Neuronal stem cell (in vitro differentiated cells): Measurements from ENCODE around the gene BACE2.

ENCODE experiments used
- DNase-seq: peaks from one replicate; pipeline ENCODE4 v3.0.0-alpha.2; 2013; ENCODE audit warnings: low spot score
- H2AFZ ChIP-seq: one replicate; pipeline ENCODE4 v1.6.1; 2013; ENCODE audit warnings: mild to moderate bottlenecking, low read length, inconsistent platforms
- H2AK5ac ChIP-seq: 2 replicates; pipeline ENCODE4 v1.6.1; 2013; ENCODE audit warnings: low read depth, mild to moderate bottlenecking, inconsistent platforms, low read length, moderate library complexity, mixed read lengths
- H2BK120ac ChIP-seq: 2 replicates; pipeline ENCODE4 v1.6.1; 2013; ENCODE audit warnings: low read depth, mild to moderate bottlenecking, inconsistent platforms, low read length, moderate library complexity, mixed read lengths
- H2BK12ac ChIP-seq: one replicate; pipeline ENCODE4 v1.6.1; 2013; ENCODE audit warnings: low read length, inconsistent platforms
- H2BK15ac ChIP-seq: 2 replicates; pipeline ENCODE4 v1.6.1; 2013; ENCODE audit warnings: mild to moderate bottlenecking, low read length, inconsistent platforms, mixed read lengths
- H2BK5ac ChIP-seq: one replicate; pipeline ENCODE4 v1.6.1; 2013; ENCODE audit warnings: inconsistent platforms, mild to moderate bottlenecking, low read length, moderate library complexity
- H3K14ac ChIP-seq: one replicate; pipeline ENCODE4 v1.6.1; 2013; ENCODE audit warnings: low read length, inconsistent platforms
- H3K18ac ChIP-seq: 2 replicates; pipeline ENCODE4 v1.6.1; 2013; ENCODE audit warnings: low read length, inconsistent platforms
- H3K23ac ChIP-seq: 2 replicates; pipeline ENCODE4 v1.6.1; 2013; ENCODE audit warnings: low read depth, mild to moderate bottlenecking, mixed read lengths, low read length, inconsistent platforms; ENCODE audit not compliant: poor library complexity
- H3K27ac ChIP-seq: replicated peaks from 3 replicates; pipeline ENCODE4 v1.5.1; 2013; ENCODE audit warnings: low read length, inconsistent platforms
- H3K27me3 ChIP-seq, 3 experiments: 2 replicates each; pipeline ENCODE4 v1.6.1; 2013; ENCODE audit warnings: low read length in 3 of 3, mild to moderate bottlenecking in 2 of 3, inconsistent platforms in 1 of 3, low read depth in 1 of 3, mixed read lengths in 1 of 3, moderate library complexity in 1 of 3; ENCODE audit not compliant: control insufficient read depth in 3 of 3, insufficient read depth in 3 of 3
- H3K36me3 ChIP-seq, 2 donors: replicated peaks in 1 of 2; 2 replicates each; pipeline ENCODE4 v1.6.1; 2013; ENCODE audit warnings: low read length in 2 of 2; ENCODE audit not compliant: control insufficient read depth in 2 of 2, insufficient read depth in 2 of 2
- H3K4ac ChIP-seq: 2 replicates; pipeline ENCODE4 v1.6.1; 2013; ENCODE audit warnings: inconsistent platforms, mild to moderate bottlenecking, low read length, moderate library complexity
- H3K4me1 ChIP-seq, 2 donors: 1 replicate in 1 of 2; 2 replicates in 1 of 2; pipeline ENCODE4 v1.6.1; 2013; ENCODE audit warnings: low read length in 2 of 2, low read depth in 1 of 2; ENCODE audit not compliant: control insufficient read depth in 2 of 2, insufficient read depth in 1 of 2
- H3K4me2 ChIP-seq: one replicate; pipeline ENCODE4 v1.6.1; 2013; ENCODE audit warnings: mild to moderate bottlenecking, low read length, inconsistent platforms; ENCODE audit not compliant: insufficient read depth, poor library complexity, severe bottlenecking
- H3K4me3 ChIP-seq, 2 donors: 2 replicates each; pipeline ENCODE4 v1.5.1; 2013; ENCODE audit warnings: low read length in 2 of 2, mild to moderate bottlenecking in 2 of 2, inconsistent platforms in 1 of 2, moderate library complexity in 1 of 2
- H3K79me1 ChIP-seq: one replicate; pipeline ENCODE4 v1.6.1; 2013; ENCODE audit warnings: low read depth, mild to moderate bottlenecking, inconsistent platforms, low read length, moderate library complexity
- H3K9ac ChIP-seq: one replicate; pipeline ENCODE4 v1.6.1; 2013; ENCODE audit warnings: mild to moderate bottlenecking, low read depth, low read length, inconsistent platforms; ENCODE audit not compliant: poor library complexity
- H3K9me3 ChIP-seq, 2 donors: replicated peaks in 1 of 2; 2 replicates each; pipeline versions ENCODE3 to v1.6.1; 2013; ENCODE audit warnings: low read length in 2 of 2, mild to moderate bottlenecking in 2 of 2, inconsistent platforms in 1 of 2, low read depth in 1 of 2, mixed read lengths in 1 of 2, moderate library complexity in 1 of 2; ENCODE audit not compliant: control insufficient read depth in 2 of 2, insufficient read depth in 1 of 2
- H4K8ac ChIP-seq: one replicate; pipeline ENCODE4 v1.6.1; 2013; ENCODE audit warnings: low read depth, mild to moderate bottlenecking, inconsistent platforms, low read length, moderate library complexity
- H4K91ac ChIP-seq: one replicate; pipeline ENCODE4 v1.6.1; 2013; ENCODE audit warnings: low read length, low read depth, mild to moderate bottlenecking, inconsistent platforms; ENCODE audit not compliant: poor library complexity
- WGBS, 2 donors: extraction: QIAGEN DNeasy Blood & Tissue Kit; methylation state at CpG; one replicate each; pipeline ENCODE4 v1.1.7; 2013; ENCODE audit warnings: missing lambda C conversion rate in 2 of 2, mixed read lengths in 1 of 2; ENCODE audit not compliant: insufficient read length in 2 of 2, insufficient replicate concordance in 1 of 2; ENCODE audit errors: extremely low coverage in 2 of 2; 5-methylcytosine and 5-hydroxymethylcytosine counted together

BACE2 gene

GRCh38 chr21:41138711-41139110 lies 29.2 kb upstream of the BACE2 start:
- H3K36me3 ChIP-seq, result no peaks in the 10 kb centered on the region
- no peak overlapping the region for H3K18ac ChIP-seq
- H2BK5ac ChIP-seq, result no peak overlapping the region
- no peak overlapping the region for H2AK5ac ChIP-seq
- H3K4me2 ChIP-seq, result no peak overlapping the region
- no peak overlapping the region for H3K9ac ChIP-seq
- no peak overlapping the region for H2BK120ac ChIP-seq
- H3K4me1 ChIP-seq, result peaks cover 0 to 4% of the 10 kb centered on the region in 2 donors
- H3K27ac ChIP-seq, result no peak overlapping the region
- H3K27me3 ChIP-seq, result no peaks in the 10 kb centered on the region
- no peak for DNase-seq
- peaks cover 0 to 3% of the 10 kb centered on the region in 2 donors for H3K9me3 ChIP-seq
- no peak overlapping the region for H3K14ac ChIP-seq
- peak overlapping the region; percentile 15 for H2BK15ac ChIP-seq
- no peak overlapping the region for H2BK12ac ChIP-seq
- no peak overlapping the region for H3K4ac ChIP-seq
- no peaks in the 10 kb centered on the region for H3K79me1 ChIP-seq
- WGBS, 2 donors, result no CpG with 5 or more reads among the region's 6 CpGs
- no peak overlapping the region for H2AFZ ChIP-seq
- no peak overlapping the region for H4K8ac ChIP-seq
- H4K91ac ChIP-seq, result no peak overlapping the region
- H3K23ac ChIP-seq, result no peak overlapping the region
- H3K4me3 ChIP-seq, result no peak overlapping the region

- no peak overlapping the region for H3K4me2 ChIP-seq
- H3K9me3 ChIP-seq, result peaks cover 0 to 3% of the 10 kb centered on the region in 2 donors
- no peak overlapping the region for H2BK120ac ChIP-seq
- no peak overlapping the region for H2BK12ac ChIP-seq
- peaks cover 0 to 4% of the 10 kb centered on the region in 2 donors for H3K4me1 ChIP-seq
- peak overlapping the region; percentile 16 for H3K18ac ChIP-seq
- peak overlapping the region; percentile 49 for H4K8ac ChIP-seq
- DNase-seq, result no peak
- peak overlapping the region; percentile 15 for H2BK15ac ChIP-seq
- no peak overlapping the region for H3K4ac ChIP-seq
- H3K36me3 ChIP-seq, result no peaks in the 10 kb centered on the region
- H2AK5ac ChIP-seq, result no peak overlapping the region
- peak overlapping the region in 1 of 2 donors; percentile 60 for H3K4me3 ChIP-seq
- H3K27me3 ChIP-seq, result no peaks in the 10 kb centered on the region
- H3K23ac ChIP-seq, result peak overlapping the region; percentile 25
- no peaks in the 10 kb centered on the region for H3K79me1 ChIP-seq
- no peak overlapping the region for H3K27ac ChIP-seq
- WGBS, 2 donors, result no CpG with 5 or more reads among the region's 5 CpGs
- peak overlapping the region; percentile 38 for H3K9ac ChIP-seq
- H4K91ac ChIP-seq, result no peak overlapping the region
- peak overlapping the region; percentile 49 for H3K14ac ChIP-seq
- H2BK5ac ChIP-seq, result no peak overlapping the region
- no peak overlapping the region for H2AFZ ChIP-seq
These were observed 28.7 kb upstream of the BACE2 start for GRCh38 chr21:41139275-41139674.

GRCh38 chr21:41139951-41140350 lies 28.0 kb upstream of the BACE2 start:
- Histone ChIP-seq H2AFZ (no peak overlapping the region), H3K4me1 (peaks cover 0 to 4% of the 10 kb centered on the region in 2 donors), H3K27me3 (no peaks in the 10 kb centered on the region), H3K14ac (no peak overlapping the region), H3K36me3 (no peaks in the 10 kb centered on the region), H4K8ac (no peak overlapping the region), H3K79me1 (no peaks in the 10 kb centered on the region), H3K18ac (peak overlapping the region; percentile 15), H2BK5ac (no peak overlapping the region), H3K9ac (no peak overlapping the region), H2BK120ac (no peak overlapping the region), H3K23ac (peak overlapping the region; percentile 27), H3K9me3 (peaks cover 0 to 3% of the 10 kb centered on the region in 2 donors), H2BK12ac (no peak overlapping the region), H2BK15ac (no peak overlapping the region), H4K91ac (no peak overlapping the region), H3K4ac (no peak overlapping the region), H2AK5ac (peak overlapping the region; percentile 24), H3K27ac (no peak overlapping the region), H3K4me3 (no peak overlapping the region), H3K4me2 (no peak overlapping the region)
- WGBS, 2 donors, result no CpG with 5 or more reads among the region's 12 CpGs
- DNase-seq, result no peak

- no peak overlapping the region for H2AK5ac ChIP-seq
- no peak overlapping the region for H2BK120ac ChIP-seq
- H3K27ac ChIP-seq, result no peak overlapping the region
- H3K9ac ChIP-seq, result no peak overlapping the region
- H3K4me1 ChIP-seq, result peaks cover 0 to 4% of the 10 kb centered on the region in 2 donors
- no peak overlapping the region for H3K4me2 ChIP-seq
- H3K27me3 ChIP-seq, result no peaks in the 10 kb centered on the region
- H3K23ac ChIP-seq, result no peak overlapping the region
- no peak overlapping the region for H3K14ac ChIP-seq
- H2BK5ac ChIP-seq, result no peak overlapping the region
- no peaks in the 10 kb centered on the region for H3K36me3 ChIP-seq
- no peaks in the 10 kb centered on the region for H3K79me1 ChIP-seq
- no peak overlapping the region for H2AFZ ChIP-seq
- H4K91ac ChIP-seq, result no peak overlapping the region
- no peak overlapping the region for H2BK15ac ChIP-seq
- H3K4ac ChIP-seq, result no peak overlapping the region
- no peak overlapping the region for H4K8ac ChIP-seq
- no peak for DNase-seq
- H3K4me3 ChIP-seq, result no peak overlapping the region
- H2BK12ac ChIP-seq, result no peak overlapping the region
- WGBS, 2 donors, result no CpG with 5 or more reads among the region's 2 CpGs
- H3K18ac ChIP-seq, result no peak overlapping the region
- H3K9me3 ChIP-seq, result peaks cover 0 to 3% of the 10 kb centered on the region in 2 donors
These were observed 26.9 kb upstream of the BACE2 start for GRCh38 chr21:41141031-41141457.
